22Rv1 (cell line): Measurements from ENCODE around the gene CTNNAL1.

ENCODE experiments used
- ZFX ChIP-seq: fragments of 450-650 bp; IDR thresholded peaks from 2 replicates; pipeline ENCODE4 v1.6.1; 2017; ENCODE audit warnings: antibody characterized with exemption, borderline replicate concordance
- TF ChIP-seq, protein P1 (sequence below): fragments of 450-650 bp; IDR thresholded peaks from 2 replicates; pipeline ENCODE4 v1.5.1; 2017; ENCODE audit warnings: mild to moderate bottlenecking

DNA sequence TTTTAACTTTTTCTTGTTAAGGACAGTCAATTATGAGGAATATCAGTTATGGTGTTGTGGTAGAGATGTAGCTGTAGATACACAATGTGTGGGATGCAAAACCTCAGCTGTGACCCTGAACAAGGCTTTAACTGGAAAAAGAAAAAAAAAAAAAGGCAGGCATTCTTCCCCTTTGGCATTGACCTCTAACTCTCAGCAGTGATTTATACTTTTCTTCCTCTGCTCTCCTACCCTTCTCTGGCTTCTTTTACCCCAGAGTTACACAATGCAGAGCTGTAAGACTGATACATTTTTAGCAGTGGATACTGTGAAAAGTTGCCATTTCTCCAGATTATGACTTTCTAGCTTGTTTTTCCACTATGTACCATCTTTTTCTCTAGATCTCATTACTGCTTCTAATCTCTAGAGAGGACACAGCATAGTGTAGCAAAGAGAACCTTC lies 2.0 kb downstream of the CTNNAL1 start:
- TF ChIP-seq, protein P1, sequence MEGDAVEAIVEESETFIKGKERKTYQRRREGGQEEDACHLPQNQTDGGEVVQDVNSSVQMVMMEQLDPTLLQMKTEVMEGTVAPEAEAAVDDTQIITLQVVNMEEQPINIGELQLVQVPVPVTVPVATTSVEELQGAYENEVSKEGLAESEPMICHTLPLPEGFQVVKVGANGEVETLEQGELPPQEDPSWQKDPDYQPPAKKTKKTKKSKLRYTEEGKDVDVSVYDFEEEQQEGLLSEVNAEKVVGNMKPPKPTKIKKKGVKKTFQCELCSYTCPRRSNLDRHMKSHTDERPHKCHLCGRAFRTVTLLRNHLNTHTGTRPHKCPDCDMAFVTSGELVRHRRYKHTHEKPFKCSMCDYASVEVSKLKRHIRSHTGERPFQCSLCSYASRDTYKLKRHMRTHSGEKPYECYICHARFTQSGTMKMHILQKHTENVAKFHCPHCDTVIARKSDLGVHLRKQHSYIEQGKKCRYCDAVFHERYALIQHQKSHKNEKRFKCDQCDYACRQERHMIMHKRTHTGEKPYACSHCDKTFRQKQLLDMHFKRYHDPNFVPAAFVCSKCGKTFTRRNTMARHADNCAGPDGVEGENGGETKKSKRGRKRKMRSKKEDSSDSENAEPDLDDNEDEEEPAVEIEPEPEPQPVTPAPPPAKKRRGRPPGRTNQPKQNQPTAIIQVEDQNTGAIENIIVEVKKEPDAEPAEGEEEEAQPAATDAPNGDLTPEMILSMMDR: no peak
- no peak for TF ChIP-seq ZFX
